Mesenchymal stem cell (in vitro differentiated cells and primary cell): ENCODE data around the gene HOXD13.

Experiments
- DNase-seq: peaks from one replicate; pipeline ENCODE4 v3.0.0-alpha.2; 2013
- H2AFZ ChIP-seq: one replicate; pipeline ENCODE4 v1.6.1; 2013; ENCODE audit warnings: low read depth, mild to moderate bottlenecking, control low read depth, inconsistent platforms, low read length, moderate library complexity
- H2AK5ac ChIP-seq: 2 replicates; pipeline ENCODE4 v1.6.1; 2013; ENCODE audit warnings: low read length, moderate library complexity, mild to moderate bottlenecking, inconsistent platforms; ENCODE audit not compliant: severe bottlenecking
- H2BK120ac ChIP-seq: one replicate; pipeline ENCODE4 v1.6.1; 2013; ENCODE audit warnings: low read depth, mild to moderate bottlenecking, inconsistent platforms, low read length, moderate library complexity
- H2BK12ac ChIP-seq, 2 experiments: one replicate each; pipeline ENCODE4 v1.6.1; 2013; ENCODE audit warnings: inconsistent platforms in 2 of 2, low read length in 2 of 2, mild to moderate bottlenecking in 2 of 2, moderate library complexity in 2 of 2, control low read depth in 1 of 2
- H2BK15ac ChIP-seq: one replicate; pipeline ENCODE4 v1.6.1; 2013; ENCODE audit warnings: mild to moderate bottlenecking, low read depth, inconsistent platforms; ENCODE audit not compliant: poor library complexity, severe bottlenecking
- H2BK5ac ChIP-seq: 2 replicates; pipeline ENCODE4 v1.6.1; 2013; ENCODE audit warnings: low read depth, mild to moderate bottlenecking, low read length, control low read depth, inconsistent platforms; ENCODE audit not compliant: poor library complexity, severe bottlenecking
- H3K14ac ChIP-seq, 2 experiments: one replicate each; pipeline ENCODE4 v1.6.1; 2013; ENCODE audit warnings: inconsistent platforms in 2 of 2, low read length in 2 of 2, control low read depth in 1 of 2, mild to moderate bottlenecking in 1 of 2, moderate library complexity in 1 of 2
- H3K18ac ChIP-seq, 2 experiments: one replicate each; pipeline ENCODE4 v1.6.1; 2013; ENCODE audit warnings: inconsistent platforms in 2 of 2, low read length in 2 of 2, control low read depth in 1 of 2, low read depth in 1 of 2, mild to moderate bottlenecking in 1 of 2
- H3K23ac ChIP-seq, 2 experiments: one replicate each; pipeline ENCODE4 v1.6.1; 2013; ENCODE audit warnings: inconsistent platforms in 2 of 2, low read length in 2 of 2, mild to moderate bottlenecking in 2 of 2, moderate library complexity in 2 of 2, control low read depth in 1 of 2
- H3K27ac ChIP-seq: 2 replicates; pipeline ENCODE4 v1.5.1; 2013; ENCODE audit warnings: mild to moderate bottlenecking, moderate library complexity, low read length, control low read depth, inconsistent platforms; ENCODE audit not compliant: poor library complexity, severe bottlenecking
- H3K27me3 ChIP-seq, 2 experiments: 2 replicates each; pipeline versions ENCODE4 v1.6.1 to v1.7.0; 2013; ENCODE audit warnings: low read length in 2 of 2, mild to moderate bottlenecking in 2 of 2, moderate library complexity in 2 of 2, control low read depth in 1 of 2, inconsistent platforms in 1 of 2; ENCODE audit not compliant: control insufficient read depth in 1 of 2, insufficient read depth in 1 of 2
- H3K36me3 ChIP-seq, 2 experiments: 2 replicates each; pipeline versions ENCODE4 v1.6.1 to v1.7.0; 2013; ENCODE audit warnings: low read length in 2 of 2, control low read depth in 1 of 2, inconsistent platforms in 1 of 2, low read depth in 1 of 2, mild to moderate bottlenecking in 1 of 2; ENCODE audit not compliant: insufficient read depth in 2 of 2, control insufficient read depth in 1 of 2
- H3K4ac ChIP-seq, 2 experiments: one replicate each; pipeline ENCODE4 v1.6.1; 2013; ENCODE audit warnings: inconsistent platforms in 2 of 2, low read length in 2 of 2, mild to moderate bottlenecking in 2 of 2, moderate library complexity in 2 of 2, control low read depth in 1 of 2, low read depth in 1 of 2
- H3K4me1 ChIP-seq: 2 replicates; pipeline ENCODE4 v1.6.1; 2013; ENCODE audit warnings: low read depth, low read length, control low read depth; ENCODE audit not compliant: control insufficient read depth, insufficient read depth
- H3K4me2 ChIP-seq: 2 replicates; pipeline ENCODE4 v1.6.1; 2013; ENCODE audit warnings: low read length, mild to moderate bottlenecking, inconsistent platforms; ENCODE audit not compliant: poor library complexity, severe bottlenecking
- H3K4me3 ChIP-seq, 2 experiments: 2 replicates each; pipeline versions ENCODE4 v1.5.1 to v1.7.0; 2013; ENCODE audit warnings: low read length in 2 of 2, mild to moderate bottlenecking in 2 of 2, control low read depth in 1 of 2, low read depth in 1 of 2; ENCODE audit not compliant: insufficient read depth in 1 of 2
- H3K79me1 ChIP-seq: replicated peaks from 2 replicates; pipeline ENCODE4 v1.6.1; 2013; ENCODE audit warnings: mild to moderate bottlenecking, control low read depth, low read length, inconsistent platforms; ENCODE audit not compliant: poor library complexity, severe bottlenecking
- H3K9ac ChIP-seq: 2 replicates; pipeline ENCODE4 v1.7.0; 2013; ENCODE audit warnings: mild to moderate bottlenecking, low read length, moderate library complexity
- H3K9me3 ChIP-seq: 2 replicates; pipeline ENCODE4 v1.7.0; 2013; ENCODE audit warnings: mild to moderate bottlenecking, low read length; ENCODE audit not compliant: control insufficient read depth
- H4K8ac ChIP-seq: one replicate; pipeline ENCODE4 v1.6.1; 2013; ENCODE audit warnings: inconsistent platforms, mild to moderate bottlenecking, low read length, moderate library complexity
- H4K91ac ChIP-seq: one replicate; pipeline ENCODE4 v1.6.1; 2013; ENCODE audit warnings: mild to moderate bottlenecking, low read length, inconsistent platforms
- WGBS: methylation state at CpG from one replicate; pipeline ENCODE4 v1.1.7; 2013; ENCODE audit warnings: mixed read lengths; 5-methylcytosine and 5-hydroxymethylcytosine counted together

Gene HOXD13

GRCh38 chr2:176076796-176077195 is 15.7 kb upstream of the HOXD13 start:
- Histone ChIP-seq H2BK120ac (no peak overlapping the region), H2BK12ac (no peak overlapping the region), H3K4me2 (no peak overlapping the region), H2AFZ (no peak overlapping the region), H2AK5ac (no peak overlapping the region), H3K9ac (no peak overlapping the region), H3K9me3 (peaks cover 4% of the 10 kb centered on the region), H4K91ac (no peak overlapping the region), H2BK15ac (no peak overlapping the region), H4K8ac (no peak overlapping the region), H3K27me3 (peaks cover 88 to 95% of the 10 kb centered on the region in 2 experiments), H3K4ac (no peak overlapping the region), H3K18ac (no peak overlapping the region), H3K14ac (no peak overlapping the region), H3K4me1 (peaks cover 16% of the 10 kb centered on the region), H2BK5ac (no peak overlapping the region), H3K36me3 (no peaks in the 10 kb centered on the region), H3K27ac (no peak overlapping the region), H3K79me1 (no peaks in the 10 kb centered on the region), H3K4me3 (no peak overlapping the region), H3K23ac (no peak overlapping the region)
- WGBS = 25% methylated on average over 2 of the region's 2 CpGs
- DNase-seq = no peak

- H4K91ac ChIP-seq = no peak overlapping the region
- no peaks in the 10 kb centered on the region for H3K79me1 ChIP-seq
- no peak overlapping the region for H3K4ac ChIP-seq
- no peak overlapping the region for H3K4me2 ChIP-seq
- no peak overlapping the region for H2BK120ac ChIP-seq
- no peak overlapping the region for H2AK5ac ChIP-seq
- H4K8ac ChIP-seq = no peak overlapping the region
- WGBS = 14% methylated on average over 22 of the region's 25 CpGs
- H2BK5ac ChIP-seq = no peak overlapping the region
- no peak for DNase-seq
- H3K23ac ChIP-seq = no peak overlapping the region
- peaks cover 4% of the 10 kb centered on the region for H3K9me3 ChIP-seq
- peak overlapping the region in 1 of 2 experiments; percentile 55 for H3K4me3 ChIP-seq
- H3K18ac ChIP-seq = no peak overlapping the region
- no peak overlapping the region for H2AFZ ChIP-seq
- H3K4me1 ChIP-seq = peaks cover 24% of the 10 kb centered on the region
- no peak overlapping the region for H3K14ac ChIP-seq
- peaks cover 0 to 3% of the 10 kb centered on the region in 2 experiments for H3K36me3 ChIP-seq
- H3K27ac ChIP-seq = no peak overlapping the region
- no peak overlapping the region for H3K9ac ChIP-seq
- H3K27me3 ChIP-seq = peaks cover 88 to 95% of the 10 kb centered on the region in 2 experiments
- no peak overlapping the region for H2BK15ac ChIP-seq
- H2BK12ac ChIP-seq = no peak overlapping the region
Measured at GRCh38 chr2:176078541-176079284, 13.8 kb upstream of the HOXD13 start.

GRCh38 chr2:176079285-176079830 is 13.2 kb upstream of the HOXD13 start:
- H2BK15ac ChIP-seq = no peak overlapping the region

GRCh38 chr2:176079831-176080539 is 12.5 kb upstream of the HOXD13 start:
- Histone ChIP-seq H2AFZ (no peak overlapping the region), H3K18ac (no peak overlapping the region), H2BK15ac (no peak overlapping the region), H3K79me1 (no peaks in the 10 kb centered on the region), H3K9ac (no peak overlapping the region), H4K8ac (no peak overlapping the region), H3K23ac (no peak overlapping the region), H3K4me1 (peaks cover 24% of the 10 kb centered on the region), H3K9me3 (peaks cover 4% of the 10 kb centered on the region), H3K14ac (no peak overlapping the region), H2BK5ac (no peak overlapping the region), H2BK120ac (no peak overlapping the region), H2AK5ac (no peak overlapping the region), H3K4ac (no peak overlapping the region), H3K4me3 (peak overlapping the region; percentile 17 to 55), H4K91ac (no peak overlapping the region), H2BK12ac (no peak overlapping the region), H3K36me3 (peaks cover 0 to 3% of the 10 kb centered on the region in 2 experiments), H3K27me3 (peaks cover 88 to 95% of the 10 kb centered on the region in 2 experiments), H3K4me2 (peak overlapping the region; percentile 63), H3K27ac (no peak overlapping the region)
- under 1% methylated on average over 57 of the region's 86 CpGs for WGBS
- no peak for DNase-seq

More at GRCh38 chr2:176079285-176079830, 13.2 kb upstream of the HOXD13 start:
- Histone ChIP-seq H2AFZ (no peak overlapping the region), H3K4ac (no peak overlapping the region), H3K14ac (no peak overlapping the region), H2BK120ac (no peak overlapping the region), H2AK5ac (no peak overlapping the region), H3K27ac (no peak overlapping the region), H2BK5ac (no peak overlapping the region), H3K9me3 (peaks cover 4% of the 10 kb centered on the region), H3K4me1 (peaks cover 24% of the 10 kb centered on the region), H3K36me3 (peaks cover 0 to 3% of the 10 kb centered on the region in 2 experiments), H4K8ac (no peak overlapping the region), H3K79me1 (no peaks in the 10 kb centered on the region), H3K18ac (no peak overlapping the region), H3K27me3 (peaks cover 88 to 95% of the 10 kb centered on the region in 2 experiments), H4K91ac (no peak overlapping the region), H3K4me3 (peak overlapping the region in 1 of 2 experiments; percentile 55), H3K23ac (no peak overlapping the region), H3K9ac (no peak overlapping the region), H3K4me2 (peak overlapping the region; percentile 39), H2BK12ac (no peak overlapping the region)
- no peak for DNase-seq
- WGBS = under 1% methylated on average over 29 of the region's 30 CpGs
